Neuronal stem cell (in vitro differentiated cells): ENCODE data around the gene ACP7.
"Not testable (repeated sequence)": the region's sequence is repeated elsewhere in the genome, so short reads cannot be mapped to it uniquely, and the experiment has no call there.

Source experiments
- DNase-seq: peaks from one replicate; pipeline ENCODE4 v3.0.0-alpha.2; 2013; ENCODE audit warnings: low spot score
- H2AFZ ChIP-seq: one replicate; pipeline ENCODE4 v1.6.1; 2013; ENCODE audit warnings: mild to moderate bottlenecking, low read length, inconsistent platforms
- H2AK5ac ChIP-seq: 2 replicates; pipeline ENCODE4 v1.6.1; 2013; ENCODE audit warnings: low read depth, mild to moderate bottlenecking, inconsistent platforms, low read length, moderate library complexity, mixed read lengths
- H2BK120ac ChIP-seq: 2 replicates; pipeline ENCODE4 v1.6.1; 2013; ENCODE audit warnings: low read depth, mild to moderate bottlenecking, inconsistent platforms, low read length, moderate library complexity, mixed read lengths
- H2BK12ac ChIP-seq: one replicate; pipeline ENCODE4 v1.6.1; 2013; ENCODE audit warnings: low read length, inconsistent platforms
- H2BK15ac ChIP-seq: 2 replicates; pipeline ENCODE4 v1.6.1; 2013; ENCODE audit warnings: mild to moderate bottlenecking, low read length, inconsistent platforms, mixed read lengths
- H2BK5ac ChIP-seq: one replicate; pipeline ENCODE4 v1.6.1; 2013; ENCODE audit warnings: inconsistent platforms, mild to moderate bottlenecking, low read length, moderate library complexity
- H3K14ac ChIP-seq: one replicate; pipeline ENCODE4 v1.6.1; 2013; ENCODE audit warnings: low read length, inconsistent platforms
- H3K18ac ChIP-seq: 2 replicates; pipeline ENCODE4 v1.6.1; 2013; ENCODE audit warnings: low read length, inconsistent platforms
- H3K23ac ChIP-seq: 2 replicates; pipeline ENCODE4 v1.6.1; 2013; ENCODE audit warnings: low read depth, mild to moderate bottlenecking, mixed read lengths, low read length, inconsistent platforms; ENCODE audit not compliant: poor library complexity
- H3K27ac ChIP-seq: replicated peaks from 3 replicates; pipeline ENCODE4 v1.5.1; 2013; ENCODE audit warnings: low read length, inconsistent platforms
- H3K27me3 ChIP-seq, 3 experiments: 2 replicates each; pipeline ENCODE4 v1.6.1; 2013; ENCODE audit warnings: low read length in 3 of 3, mild to moderate bottlenecking in 2 of 3, inconsistent platforms in 1 of 3, low read depth in 1 of 3, mixed read lengths in 1 of 3, moderate library complexity in 1 of 3; ENCODE audit not compliant: control insufficient read depth in 3 of 3, insufficient read depth in 3 of 3
- H3K36me3 ChIP-seq, 2 donors: replicated peaks in 1 of 2; 2 replicates each; pipeline ENCODE4 v1.6.1; 2013; ENCODE audit warnings: low read length in 2 of 2; ENCODE audit not compliant: control insufficient read depth in 2 of 2, insufficient read depth in 2 of 2
- H3K4ac ChIP-seq: 2 replicates; pipeline ENCODE4 v1.6.1; 2013; ENCODE audit warnings: inconsistent platforms, mild to moderate bottlenecking, low read length, moderate library complexity
- H3K4me1 ChIP-seq, 2 donors: 1 replicate in 1 of 2; 2 replicates in 1 of 2; pipeline ENCODE4 v1.6.1; 2013; ENCODE audit warnings: low read length in 2 of 2, low read depth in 1 of 2; ENCODE audit not compliant: control insufficient read depth in 2 of 2, insufficient read depth in 1 of 2
- H3K4me2 ChIP-seq: one replicate; pipeline ENCODE4 v1.6.1; 2013; ENCODE audit warnings: mild to moderate bottlenecking, low read length, inconsistent platforms; ENCODE audit not compliant: insufficient read depth, poor library complexity, severe bottlenecking
- H3K4me3 ChIP-seq, 2 donors: 2 replicates each; pipeline ENCODE4 v1.5.1; 2013; ENCODE audit warnings: low read length in 2 of 2, mild to moderate bottlenecking in 2 of 2, inconsistent platforms in 1 of 2, moderate library complexity in 1 of 2
- H3K79me1 ChIP-seq: one replicate; pipeline ENCODE4 v1.6.1; 2013; ENCODE audit warnings: low read depth, mild to moderate bottlenecking, inconsistent platforms, low read length, moderate library complexity
- H3K9ac ChIP-seq: one replicate; pipeline ENCODE4 v1.6.1; 2013; ENCODE audit warnings: mild to moderate bottlenecking, low read depth, low read length, inconsistent platforms; ENCODE audit not compliant: poor library complexity
- H3K9me3 ChIP-seq, 2 donors: replicated peaks in 1 of 2; 2 replicates each; pipeline versions ENCODE3 to v1.6.1; 2013; ENCODE audit warnings: low read length in 2 of 2, mild to moderate bottlenecking in 2 of 2, inconsistent platforms in 1 of 2, low read depth in 1 of 2, mixed read lengths in 1 of 2, moderate library complexity in 1 of 2; ENCODE audit not compliant: control insufficient read depth in 2 of 2, insufficient read depth in 1 of 2
- H4K8ac ChIP-seq: one replicate; pipeline ENCODE4 v1.6.1; 2013; ENCODE audit warnings: low read depth, mild to moderate bottlenecking, inconsistent platforms, low read length, moderate library complexity
- H4K91ac ChIP-seq: one replicate; pipeline ENCODE4 v1.6.1; 2013; ENCODE audit warnings: low read length, low read depth, mild to moderate bottlenecking, inconsistent platforms; ENCODE audit not compliant: poor library complexity
- WGBS, 2 donors: extraction: QIAGEN DNeasy Blood & Tissue Kit; methylation state at CpG; one replicate each; pipeline ENCODE4 v1.1.7; 2013; ENCODE audit warnings: missing lambda C conversion rate in 2 of 2, mixed read lengths in 1 of 2; ENCODE audit not compliant: insufficient read length in 2 of 2, insufficient replicate concordance in 1 of 2; ENCODE audit errors: extremely low coverage in 2 of 2; 5-methylcytosine and 5-hydroxymethylcytosine counted together

Gene ACP7

GRCh38 chr19:39085392-39085791 lies 1.2 kb downstream of the ACP7 start:
- no peak overlapping the region for H2BK12ac ChIP-seq
- H3K14ac ChIP-seq, result no peak overlapping the region
- no peak overlapping the region for H2BK120ac ChIP-seq
- no peak overlapping the region for H2AFZ ChIP-seq
- H3K79me1 ChIP-seq, result no peaks in the 10 kb centered on the region
- H3K4me1 ChIP-seq, result peaks cover 2% of the 10 kb centered on the region in 2 donors
- H4K8ac ChIP-seq, result no peak overlapping the region
- no peak overlapping the region for H2BK15ac ChIP-seq
- H2BK5ac ChIP-seq, result no peak overlapping the region
- no peak for DNase-seq
- H3K4me3 ChIP-seq, result no peak overlapping the region
- no peak overlapping the region for H2AK5ac ChIP-seq
- H3K18ac ChIP-seq, result no peak overlapping the region
- H3K27me3 ChIP-seq, result peaks cover 10 to 44% (median 38%) of the 10 kb centered on the region in 3 experiments
- H3K36me3 ChIP-seq, result no peaks in the 10 kb centered on the region
- no peak overlapping the region for H3K23ac ChIP-seq
- H3K27ac ChIP-seq, result no peak overlapping the region
- peaks cover 0 to 2% of the 10 kb centered on the region in 2 donors for H3K9me3 ChIP-seq
- WGBS, 2 donors, result no CpG with 5 or more reads among the region's 8 CpGs
- H4K91ac ChIP-seq, result no peak overlapping the region
- H3K4ac ChIP-seq, result no peak overlapping the region
- H3K9ac ChIP-seq, result no peak overlapping the region
- H3K4me2 ChIP-seq, result no peak overlapping the region

- H3K4me1 ChIP-seq, result peaks cover 2% of the 10 kb centered on the region in 2 donors
- H3K4me2 ChIP-seq, result no peak overlapping the region
- H3K4ac ChIP-seq, result no peak overlapping the region
- no peak overlapping the region for H3K4me3 ChIP-seq
- no peak overlapping the region for H2BK5ac ChIP-seq
- no peak for DNase-seq
- H2AFZ ChIP-seq, result no peak overlapping the region
- no peaks in the 10 kb centered on the region for H3K36me3 ChIP-seq
- H2BK12ac ChIP-seq, result no peak overlapping the region
- H3K14ac ChIP-seq, result no peak overlapping the region
- no peak overlapping the region for H3K23ac ChIP-seq
- no peak overlapping the region for H2AK5ac ChIP-seq
- no peak overlapping the region for H3K9ac ChIP-seq
- H4K8ac ChIP-seq, result no peak overlapping the region
- no CpG with 5 or more reads among the region's 4 CpGs for WGBS, 2 donors
- no peak overlapping the region for H3K27ac ChIP-seq
- H3K27me3 ChIP-seq, result peaks cover 10 to 44% (median 38%) of the 10 kb centered on the region in 3 experiments
- no peak overlapping the region for H3K18ac ChIP-seq
- H2BK120ac ChIP-seq, result no peak overlapping the region
- no peak overlapping the region for H4K91ac ChIP-seq
- H3K79me1 ChIP-seq, result no peaks in the 10 kb centered on the region
- peaks cover 0 to 2% of the 10 kb centered on the region in 2 donors for H3K9me3 ChIP-seq
- H2BK15ac ChIP-seq, result no peak overlapping the region
These were observed 2.2 kb downstream of the ACP7 start for GRCh38 chr19:39086386-39086785.

- Histone ChIP-seq H4K8ac (no peak overlapping the region), H3K27ac (no peak overlapping the region), H3K4ac (no peak overlapping the region), H3K23ac (no peak overlapping the region), H2BK12ac (no peak overlapping the region), H3K9me3 (peaks cover 0 to 2% of the 10 kb centered on the region in 2 donors), H2AFZ (no peak overlapping the region), H3K4me3 (no peak overlapping the region), H2AK5ac (no peak overlapping the region), H3K27me3 (peaks cover 10 to 34% (median 28%) of the 10 kb centered on the region in 3 experiments), H2BK15ac (no peak overlapping the region), H2BK5ac (no peak overlapping the region), H4K91ac (no peak overlapping the region), H3K14ac (no peak overlapping the region), H3K18ac (no peak overlapping the region), H3K36me3 (no peaks in the 10 kb centered on the region), H2BK120ac (no peak overlapping the region), H3K4me2 (no peak overlapping the region), H3K9ac (no peak overlapping the region), H3K4me1 (peaks cover 2% of the 10 kb centered on the region in 2 donors), H3K79me1 (no peaks in the 10 kb centered on the region)
- no CpG with 5 or more reads among the region's 8 CpGs for WGBS, 2 donors
- DNase-seq, result no peak
These were observed 3.9 kb downstream of the ACP7 start for GRCh38 chr19:39087907-39088686.

GRCh38 chr19:39090016-39090415 lies 5.8 kb downstream of the ACP7 start:
- not testable (repeated sequence) for H3K79me1 ChIP-seq, H4K8ac ChIP-seq, H3K4me3 ChIP-seq, H3K18ac ChIP-seq, H3K4me2 ChIP-seq, H2BK15ac ChIP-seq, H3K4me1 ChIP-seq, H2AFZ ChIP-seq, H2BK12ac ChIP-seq, H2BK5ac ChIP-seq, H2BK120ac ChIP-seq, DNase-seq, H2AK5ac ChIP-seq, H3K27ac ChIP-seq, H3K9me3 ChIP-seq, H3K23ac ChIP-seq, H4K91ac ChIP-seq, H3K14ac ChIP-seq, H3K9ac ChIP-seq, H3K36me3 ChIP-seq, H3K4ac ChIP-seq
- H3K27me3 ChIP-seq, result peaks cover 0 to 15% (median 9%) of the 10 kb centered on the region in 3 experiments
- WGBS, 2 donors, result no CpG with 5 or more reads among the region's 8 CpGs
